Kidney (tissue), 14 donors: ENCODE results near the gene ASTN2. TPM values are rescaled to one million over a fixed set of nuclear protein-coding genes. Genes with fewer than 3 reads are reported as not detected.

Experiments
- DNase-seq, 5 donors: peaks; one replicate each; pipeline ENCODE4 v3.0.0-alpha.2; 2013 to 2020
- FAIRE-seq: peaks from 2 replicates; lab custom pipeline; 2012; peaks lifted over from hg19 to GRCh38; lab: Jason Lieb, UNC
- H3K27ac ChIP-seq, 2 donors: one replicate each; pipeline ENCODE4 v1.7.0; 2013; ENCODE audit warnings: low read depth in 2 of 2, low read length in 2 of 2, inconsistent platforms in 1 of 2
- H3K27me3 ChIP-seq: one replicate; pipeline ENCODE4 v1.7.1; 2013; ENCODE audit warnings: low read length, inconsistent platforms; ENCODE audit not compliant: control insufficient read depth, insufficient read depth
- H3K36me3 ChIP-seq, 3 donors: one replicate each; pipeline versions ENCODE4 v1.7.0 to v1.7.1; 2013; ENCODE audit warnings: low read length in 3 of 3, control low read depth in 1 of 3, inconsistent platforms in 1 of 3; ENCODE audit not compliant: insufficient read depth in 3 of 3, control insufficient read depth in 2 of 3
- H3K4me1 ChIP-seq, 3 donors: one replicate each; pipeline versions ENCODE4 v1.7.0 to v1.7.1; 2013; ENCODE audit warnings: low read length in 3 of 3, inconsistent platforms in 1 of 3, low read depth in 1 of 3; ENCODE audit not compliant: control insufficient read depth in 2 of 3, insufficient read depth in 2 of 3
- H3K4me3 ChIP-seq, 3 donors: one replicate each; pipeline versions ENCODE4 v1.7.0 to v1.8.1; 2013; ENCODE audit warnings: low read length in 3 of 3, control low read depth in 1 of 3, inconsistent platforms in 1 of 3
- H3K9ac ChIP-seq, 3 donors: one replicate each; pipeline versions ENCODE4 v1.7.0 to v1.7.1; 2013; ENCODE audit warnings: low read length in 3 of 3, control low read depth in 1 of 3, inconsistent platforms in 1 of 3
- H3K9me3 ChIP-seq, 3 donors: one replicate each; pipeline versions ENCODE4 v1.7.0 to v1.7.1; 2013; ENCODE audit warnings: low read length in 3 of 3, control low read depth in 1 of 3, inconsistent platforms in 1 of 3; ENCODE audit not compliant: control insufficient read depth in 2 of 3, insufficient read depth in 1 of 3
- CTCF ChIP-seq: IDR thresholded peaks from 3 replicates; pipeline ENCODE4 v1.5.1; 2012; ENCODE audit warnings: mild to moderate bottlenecking, moderate library complexity, borderline replicate concordance; ENCODE audit not compliant: insufficient read depth; ENCODE audit errors: extremely low read depth
- intact Hi-C: fragments of 100-400 bp; cut with DNase I; formaldehyde crosslinking; loops from one replicate; pipeline ENCODE4 v1.11.1; 2022
- polyA plus RNA-seq: library from polyadenylated mRNA; stranded (reverse); fragments of 350-450 nt; fragmentation: Illumina TruSeq; extraction: RNeasy Lipid Tissue Mini Kit (QIAGEN cat#74804); gene quantifications from one replicate; pipeline ENCODE4 v1.2.3, GENCODE V29; 2014; ENCODE audit warnings: low read depth, low replicate concordance; ENCODE audit not compliant: insufficient read depth
- total RNA-seq: library from RNA; stranded (reverse); fragmentation: NEBNext Ultra II Directional; extraction: Animal tissue kit (Norgen Biotek cat#: 25700); gene quantifications from one replicate; pipeline ENCODE4 v1.2.1, GENCODE V29; 2021
- donor health status: control.
- donor health status: control.
- donor health status: control.
- donor health status: control.
- donor health status: control.
- donor health status: DM: yes; HTN: yes; CAD: no.
- donor health status: Normal renal cell carcinoma (clear cell type).

The ASTN2 gene
- total and polyA plus RNA-seq, 2 donors from 2014 or later: 7.6 to 11.5 TPM

- DNase-seq: no peak
- Histone ChIP-seq H3K36me3 (no peaks in the 10 kb centered on the region), H3K27me3 (no peaks in the 10 kb centered on the region), H3K9me3 (no peaks in the 10 kb centered on the region), H3K4me1 (no peaks in the 10 kb centered on the region), H3K4me3 (no peak overlapping the region), H3K9ac (no peak overlapping the region), H3K27ac (no peak overlapping the region)
- no peak for TF ChIP-seq CTCF
- intact Hi-C loops: no loop called here
- no peak for FAIRE-seq
These were observed 128.6 kb downstream of the ASTN2 start for GRCh38 chr9:117286245-117286644.

GRCh38 chr9:117284414-117284813, 130.4 kb downstream of the ASTN2 start:
- FAIRE-seq (no peak), DNase-seq (no peak)
- no peaks in the 10 kb centered on the region for H3K4me1 ChIP-seq
- H3K36me3 ChIP-seq: no peaks in the 10 kb centered on the region
- H3K9ac ChIP-seq: no peak overlapping the region
- H3K9me3 ChIP-seq: no peaks in the 10 kb centered on the region
- H3K27me3 ChIP-seq: no peaks in the 10 kb centered on the region
- no peak overlapping the region for H3K27ac ChIP-seq
- intact Hi-C loops: no loop called here
- no peak overlapping the region for H3K4me3 ChIP-seq
- TF ChIP-seq CTCF: no peak

GRCh38 chr9:117282541-117282940, 132.3 kb downstream of the ASTN2 start:
- FAIRE-seq: no peak
- TF ChIP-seq CTCF: no peak
- H3K9me3 ChIP-seq: no peaks in the 10 kb centered on the region
- H3K4me1 ChIP-seq: no peaks in the 10 kb centered on the region
- H3K36me3 ChIP-seq: no peaks in the 10 kb centered on the region
- H3K4me3 ChIP-seq: no peak overlapping the region
- intact Hi-C loops: no loop called here
- H3K27ac ChIP-seq: no peak overlapping the region
- H3K27me3 ChIP-seq: no peaks in the 10 kb centered on the region
- no peak for DNase-seq
- no peak overlapping the region for H3K9ac ChIP-seq

- intact Hi-C loops: no loop called here
- no peak for FAIRE-seq
These were observed 136.3 kb downstream of the ASTN2 start for GRCh38 chr9:117278471-117279035.

More at GRCh38 chr9:117278471-117279035, 136.3 kb downstream of the ASTN2 start:
- H3K36me3 ChIP-seq: no peaks in the 10 kb centered on the region
- H3K27ac ChIP-seq: no peak overlapping the region
- H3K4me1 ChIP-seq: no peaks in the 10 kb centered on the region
- no peaks in the 10 kb centered on the region for H3K9me3 ChIP-seq
- H3K27me3 ChIP-seq: no peaks in the 10 kb centered on the region
- DNase-seq: no peak
- no peak overlapping the region for H3K9ac ChIP-seq
- TF ChIP-seq CTCF: no peak
- H3K4me3 ChIP-seq: no peak overlapping the region
